HG03378 (cell line): ENCODE measurements around the gene XIRP1.

Source experiments
- ATAC-seq: cut with Tn5 transposase; IDR thresholded peaks from one replicate; pipeline ENCODE4 v1.9.1; 2021; ENCODE audit warnings: mild to moderate bottlenecking, moderate library complexity; ENCODE audit not compliant: unreplicated experiment

Gene XIRP1

DNA sequence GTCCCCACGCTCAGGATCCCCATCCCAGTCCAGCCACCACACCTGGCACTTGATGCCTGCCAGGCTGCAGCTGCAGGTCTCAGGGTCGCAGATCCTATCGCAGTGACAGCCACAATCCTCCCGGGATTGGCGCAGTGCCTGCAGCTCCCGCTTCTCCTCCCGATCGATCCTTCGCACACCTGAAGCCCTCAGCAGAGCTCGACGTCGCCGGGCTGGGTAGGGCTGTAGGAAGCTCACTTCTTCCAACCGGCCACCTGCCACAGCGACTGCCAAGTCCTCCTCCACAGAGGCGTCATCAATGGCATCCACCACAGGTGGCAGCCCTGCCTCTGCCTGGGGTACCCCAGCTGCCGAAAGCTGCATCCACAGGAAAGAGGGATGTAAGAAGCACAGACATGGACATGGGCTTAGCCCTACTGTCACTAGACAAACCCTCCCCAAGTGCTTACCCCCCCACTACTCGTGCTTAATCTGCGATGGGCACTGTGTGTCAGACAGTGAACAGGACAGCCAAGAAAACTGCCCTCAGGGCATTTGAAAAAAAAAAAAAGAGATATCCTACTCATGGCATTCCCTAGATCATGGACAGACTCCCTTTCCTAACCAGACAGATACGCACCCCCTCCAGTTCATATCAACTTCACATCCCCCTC, 48.2 kb downstream of the XIRP1 start:
- ATAC-seq, result no peak

DNA sequence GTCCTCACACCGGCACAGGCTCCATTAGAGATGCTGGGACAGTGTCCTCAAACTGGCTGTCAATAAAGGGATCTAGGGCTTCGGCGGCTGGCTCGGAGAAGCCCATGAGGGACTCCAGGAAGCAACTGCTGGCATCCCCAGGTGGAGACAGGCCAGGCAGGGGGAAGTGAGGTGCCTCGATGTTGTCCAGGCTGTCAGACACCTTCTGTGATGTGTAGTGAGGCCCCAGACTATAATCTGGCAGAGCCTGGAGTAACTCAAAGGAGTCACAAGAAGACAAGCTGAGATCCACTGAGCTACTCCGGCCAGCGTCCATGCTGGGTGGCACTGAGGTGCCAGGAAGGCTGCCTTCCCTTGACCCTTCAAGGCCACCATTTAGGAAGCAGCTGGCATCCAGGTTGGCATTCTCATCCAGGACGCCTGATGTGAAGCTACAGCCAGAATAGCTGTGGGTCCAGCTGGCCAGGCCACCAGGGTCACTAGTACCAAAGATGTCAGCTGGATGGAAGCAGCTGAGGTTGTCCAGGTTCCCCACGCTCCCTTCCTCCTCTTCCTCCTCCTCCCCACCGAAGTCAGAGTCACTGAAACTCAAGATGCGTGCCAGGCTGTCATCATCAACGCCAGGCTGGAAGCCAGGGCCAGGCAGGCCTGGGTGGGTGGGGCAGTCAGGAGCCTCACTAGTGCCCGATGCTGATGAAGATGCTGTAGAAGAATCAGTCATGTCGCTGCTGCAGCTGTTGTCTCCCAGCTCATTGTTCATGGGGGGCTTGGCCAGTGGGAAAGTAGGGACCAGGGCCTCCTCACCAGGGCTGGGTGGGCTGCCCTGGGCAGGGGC, 49.1 kb downstream of the XIRP1 start:
- no peak for ATAC-seq

DNA sequence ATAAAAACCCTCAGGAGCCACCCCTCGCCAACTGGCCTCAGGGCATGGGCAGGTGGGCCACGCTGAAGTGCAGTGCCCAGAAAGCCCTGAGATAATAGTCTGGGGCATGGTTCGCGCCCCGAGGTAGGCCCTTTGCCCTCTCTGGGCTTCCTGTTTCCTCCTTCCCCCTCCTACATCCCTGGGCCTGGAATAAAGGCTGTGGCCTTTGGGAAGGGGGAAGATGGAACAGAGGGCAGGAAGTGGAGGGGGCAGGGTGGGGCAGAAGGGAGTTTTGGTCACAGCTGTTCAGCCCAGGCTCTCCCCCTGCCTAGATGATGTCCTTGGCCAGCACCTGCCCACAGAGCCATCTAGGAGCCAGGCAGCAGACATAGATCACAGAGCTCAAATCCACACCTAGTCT, 50.3 kb downstream of the XIRP1 start:
- no peak for ATAC-seq

DNA sequence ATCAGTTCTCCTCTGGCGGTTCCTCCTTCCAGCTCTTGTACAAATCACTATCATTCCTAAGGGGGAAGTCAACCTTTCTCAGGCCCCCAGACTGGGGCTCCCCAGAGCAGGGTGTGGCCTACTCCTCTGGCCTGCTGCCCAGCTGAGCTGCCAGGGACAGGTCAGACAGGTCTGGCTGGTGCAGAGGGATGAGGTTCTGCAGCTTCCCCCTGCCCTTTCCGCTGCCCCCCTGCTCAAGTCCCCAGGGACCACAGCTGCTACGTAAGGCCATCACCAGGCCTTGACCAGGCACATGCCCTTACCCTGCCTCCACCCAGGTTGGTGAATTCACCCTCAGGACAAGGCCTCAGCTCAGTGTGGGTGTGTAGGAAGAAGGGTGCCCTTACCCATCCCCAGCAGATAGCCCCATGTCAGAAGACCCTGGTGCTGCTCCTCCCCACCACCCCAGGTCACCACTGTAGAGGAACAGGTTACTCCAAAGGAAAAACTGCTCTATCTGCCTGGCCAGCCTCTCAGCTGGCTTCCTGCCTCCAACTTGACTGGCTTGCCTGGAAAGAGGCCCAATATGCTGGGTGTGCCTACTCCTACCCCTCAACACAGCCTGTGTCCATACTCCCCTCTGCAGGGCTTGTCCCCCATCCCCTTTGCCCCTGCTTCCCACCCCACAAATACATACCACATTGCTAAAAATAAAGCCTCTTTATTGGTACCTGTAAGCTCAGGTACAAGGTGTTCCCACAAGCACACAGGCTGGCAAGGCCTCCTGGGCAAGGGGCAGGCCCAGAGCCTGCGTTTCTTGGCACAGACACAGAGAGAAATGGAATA, 51.0 kb downstream of the XIRP1 start:
- no peak for ATAC-seq

DNA sequence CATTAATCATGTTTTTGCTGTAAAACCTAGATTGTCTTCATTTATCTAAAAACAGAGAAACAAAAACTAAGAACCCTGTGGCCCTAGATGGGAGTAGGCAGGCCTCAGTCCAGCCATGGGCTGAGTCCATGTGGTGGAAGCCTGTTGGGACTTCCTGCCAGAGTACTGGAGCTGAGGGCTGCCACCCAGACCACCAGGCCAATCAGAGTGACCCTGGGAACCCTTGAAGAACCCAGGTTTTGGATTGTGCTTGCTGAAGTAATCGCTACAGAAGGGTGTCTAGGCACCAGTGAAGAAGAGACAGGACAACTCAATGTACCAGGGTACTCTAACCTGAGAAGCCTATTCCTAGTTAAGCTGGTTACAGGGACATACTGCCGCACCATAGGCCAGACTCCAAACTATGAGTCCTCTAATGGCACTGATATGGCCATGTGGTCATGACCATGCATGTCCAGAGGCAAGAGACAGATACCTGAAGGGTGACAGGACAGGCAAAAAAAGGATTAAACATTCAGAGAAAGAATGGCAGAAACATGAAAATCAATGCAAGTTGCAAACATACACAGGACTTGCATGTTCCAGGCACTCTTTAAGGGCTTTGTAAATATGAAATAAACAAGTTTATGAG, 51.9 kb downstream of the XIRP1 start:
- ATAC-seq, result no peak

DNA sequence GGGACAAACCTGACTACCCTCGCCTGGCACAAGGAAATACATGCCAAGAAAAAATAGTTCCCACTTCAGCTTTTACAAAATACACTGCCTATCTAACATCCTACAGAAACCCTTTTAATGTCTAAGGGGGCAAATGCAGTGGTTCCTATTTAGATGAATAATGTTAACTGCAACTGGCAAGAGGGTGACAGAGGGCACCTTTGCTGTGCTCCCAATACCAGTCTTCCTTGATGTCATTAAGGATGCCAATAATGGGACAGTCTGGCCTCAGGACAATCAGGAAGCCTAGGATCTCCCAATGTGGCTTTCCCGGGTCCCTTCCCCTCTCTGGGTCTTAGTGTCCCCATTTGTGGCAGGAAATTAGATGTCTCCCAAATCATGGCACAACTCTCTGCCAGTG, 53.0 kb downstream of the XIRP1 start:
- ATAC-seq, result no peak

DNA sequence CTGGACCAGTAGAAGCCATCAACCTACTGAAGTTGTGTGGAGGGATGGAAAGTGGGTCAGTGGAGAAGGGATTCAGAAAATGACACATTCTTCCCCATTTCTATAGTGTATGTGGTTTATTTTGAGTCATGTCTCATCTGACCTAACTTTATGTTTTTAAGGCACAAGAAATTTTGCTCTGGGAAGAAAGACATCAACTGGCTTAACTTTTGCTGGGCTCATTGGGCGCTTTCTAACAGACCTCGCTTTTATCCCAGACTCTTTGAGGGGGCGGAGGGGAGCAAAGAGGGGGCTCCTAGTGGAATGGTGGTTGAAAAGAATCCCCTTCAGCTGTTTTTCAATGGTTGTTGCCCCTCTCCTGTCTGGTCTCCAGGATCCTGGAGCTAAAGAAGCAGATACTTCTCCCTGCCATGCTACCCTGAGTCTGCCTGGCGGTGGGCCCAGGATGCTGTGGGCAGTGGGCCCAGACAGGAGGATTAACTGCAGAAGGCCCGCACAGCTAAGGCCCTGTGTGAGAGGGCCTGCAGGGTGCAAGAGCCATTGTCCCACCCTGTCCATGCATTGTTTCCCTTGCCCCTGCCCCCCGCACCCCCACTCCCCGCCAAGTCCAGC, 53.5 kb downstream of the XIRP1 start:
- no peak for ATAC-seq

DNA sequence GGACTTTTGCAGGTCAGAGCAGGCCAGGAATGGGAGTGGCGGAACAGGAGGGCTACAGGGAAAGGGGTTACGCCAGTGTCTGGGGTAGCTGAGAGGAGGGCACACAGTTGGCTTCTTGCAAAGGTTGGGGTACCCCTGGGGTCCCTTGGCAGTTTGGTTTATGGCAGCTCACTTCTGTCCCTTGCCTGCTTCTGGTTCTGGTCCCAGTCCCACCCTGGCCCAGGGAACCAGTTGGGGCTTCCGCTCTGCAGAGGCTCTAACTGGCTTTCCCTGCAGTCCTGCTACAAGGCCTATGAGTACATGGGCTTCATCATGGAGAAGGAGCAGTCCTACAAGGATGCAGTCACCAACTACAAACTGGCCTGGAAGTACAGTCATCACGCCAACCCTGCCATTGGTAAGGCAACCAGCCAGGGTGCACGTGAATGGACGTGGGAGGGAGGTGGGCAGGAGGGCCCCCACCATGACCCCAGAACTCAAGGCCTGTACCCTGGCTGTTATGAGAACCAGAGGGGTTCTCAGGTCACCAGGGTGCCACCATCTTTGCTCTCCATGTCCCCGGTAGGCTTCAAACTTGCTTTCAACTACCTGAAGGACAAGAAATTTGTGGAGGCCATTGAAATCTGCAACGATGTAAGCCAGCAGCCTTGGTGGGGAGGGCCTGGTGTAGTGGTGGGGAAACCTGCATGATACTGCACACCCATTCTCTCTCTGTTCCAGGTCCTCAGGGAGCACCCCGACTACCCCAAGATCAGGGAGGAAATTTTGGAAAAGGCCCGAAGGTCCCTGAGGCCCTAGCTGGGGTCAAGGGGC, 54.2 kb downstream of the XIRP1 start:
- ATAC-seq, result no peak

DNA sequence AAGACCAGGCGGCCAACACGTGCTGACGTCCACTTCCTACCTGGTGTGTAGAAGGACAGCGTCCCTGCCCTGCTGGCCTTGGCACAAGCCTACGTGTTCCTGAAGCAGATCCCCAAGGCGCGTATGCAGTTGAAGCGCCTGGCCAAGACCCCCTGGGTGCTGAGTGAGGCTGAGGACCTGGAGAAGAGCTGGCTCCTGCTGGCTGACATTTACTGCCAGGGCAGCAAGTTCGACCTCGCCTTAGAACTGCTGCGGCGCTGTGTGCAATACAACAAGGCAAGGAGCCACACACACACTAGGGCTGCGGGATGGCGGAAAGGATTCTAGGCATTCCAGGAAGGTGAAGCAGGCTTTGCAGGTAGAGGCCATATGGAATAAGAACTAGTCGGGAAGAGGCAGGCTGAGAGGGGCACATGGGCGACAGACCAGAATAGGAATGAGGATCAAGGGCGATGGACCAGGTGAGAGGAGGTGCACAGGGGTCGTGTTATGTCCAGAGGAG, 54.9 kb downstream of the XIRP1 start:
- ATAC-seq, result no peak

DNA sequence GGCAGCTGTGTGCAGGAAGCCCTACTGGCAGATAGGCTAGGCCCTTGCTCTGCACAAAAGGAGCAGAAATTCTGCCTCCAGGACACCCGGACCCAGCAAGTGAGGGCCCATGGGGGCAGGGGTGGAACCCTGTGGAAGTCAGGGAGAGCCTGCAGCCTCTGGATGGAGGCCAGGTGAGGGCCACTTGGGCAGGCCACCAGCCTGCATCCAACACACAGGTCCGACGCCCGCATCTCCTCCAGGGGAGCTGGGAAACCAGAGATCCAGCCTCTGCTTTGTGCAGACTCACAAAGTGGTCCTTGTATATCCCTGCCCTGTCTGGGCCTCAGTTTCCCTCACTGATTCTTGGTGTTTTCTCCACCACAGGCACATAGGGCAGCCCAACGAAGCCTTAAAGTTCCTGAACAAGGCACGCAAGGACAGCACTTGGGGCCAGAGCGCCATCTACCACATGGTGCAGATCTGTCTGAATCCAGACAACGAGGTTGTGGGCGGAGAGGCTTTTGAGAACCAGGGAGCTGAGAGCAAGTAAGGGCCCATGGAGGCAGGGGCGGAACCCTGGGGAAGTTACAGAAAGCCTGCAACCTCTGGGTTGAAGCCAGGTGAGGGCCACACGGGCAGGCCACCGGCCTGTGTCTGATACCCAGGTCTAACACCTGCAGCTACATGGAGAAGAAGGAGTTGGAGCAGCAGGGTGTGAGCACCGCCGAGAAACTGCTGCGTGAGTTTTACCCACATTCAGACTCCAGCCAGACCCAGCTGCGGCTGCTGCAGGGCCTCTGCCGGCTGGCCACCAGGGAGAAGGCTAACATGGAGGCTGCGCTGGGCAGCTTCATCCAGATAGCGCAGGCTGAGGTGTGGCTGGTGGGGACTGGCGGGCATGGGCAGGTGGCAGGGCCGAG, 55.6 kb downstream of the XIRP1 start:
- ATAC-seq, result no peak

DNA sequence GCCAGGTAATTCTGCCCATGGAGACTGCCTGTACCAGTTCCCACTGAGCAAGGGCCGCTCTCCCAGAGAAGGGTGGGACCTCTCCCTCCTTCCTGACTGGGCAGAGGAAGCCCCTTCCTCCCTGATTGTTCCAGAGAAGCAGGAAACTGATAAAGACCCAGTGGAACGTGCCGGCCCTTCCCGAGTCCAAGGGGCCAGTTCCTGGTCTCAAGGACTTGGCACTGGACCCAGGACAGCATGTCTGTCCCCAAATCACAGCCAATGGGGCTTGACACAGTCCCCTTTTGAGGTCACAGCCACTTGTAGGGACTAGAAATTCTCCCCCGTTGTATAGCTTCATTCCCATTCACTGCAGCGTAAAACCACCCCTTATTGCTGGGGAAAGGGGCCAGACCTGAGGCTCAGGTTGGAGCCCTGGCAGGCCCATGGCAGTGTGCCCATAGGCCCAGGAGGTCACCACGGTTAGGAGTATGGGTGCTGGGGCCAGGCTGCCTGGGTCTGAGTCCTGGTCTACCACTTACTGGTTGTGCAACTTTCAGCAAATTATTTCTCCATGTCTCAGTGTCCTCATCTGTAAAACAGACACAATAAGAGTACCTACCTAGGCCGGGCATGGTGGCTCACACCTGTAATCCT, 57.1 kb downstream of the XIRP1 start:
- no peak for ATAC-seq

DNA sequence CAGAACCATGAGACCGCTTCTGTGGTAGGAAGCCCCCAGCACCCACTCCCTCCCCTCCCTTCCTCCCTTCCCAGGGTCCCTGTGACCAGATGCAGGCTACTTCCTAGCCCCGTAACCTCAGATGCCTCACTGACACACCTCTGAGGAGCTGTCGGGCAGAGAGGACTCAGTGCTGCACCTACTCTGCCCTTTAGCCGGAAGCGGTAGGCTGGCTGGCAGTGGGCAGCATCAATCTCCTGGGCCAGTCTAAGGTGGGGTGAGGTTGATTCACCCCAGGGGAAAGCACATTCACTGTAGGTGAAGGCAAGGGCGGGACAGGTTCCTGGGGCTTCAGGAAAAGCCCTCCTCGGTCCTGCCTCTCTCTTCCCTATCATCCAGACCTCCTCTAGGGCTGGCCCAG, 58.1 kb downstream of the XIRP1 start:
- no peak for ATAC-seq

DNA sequence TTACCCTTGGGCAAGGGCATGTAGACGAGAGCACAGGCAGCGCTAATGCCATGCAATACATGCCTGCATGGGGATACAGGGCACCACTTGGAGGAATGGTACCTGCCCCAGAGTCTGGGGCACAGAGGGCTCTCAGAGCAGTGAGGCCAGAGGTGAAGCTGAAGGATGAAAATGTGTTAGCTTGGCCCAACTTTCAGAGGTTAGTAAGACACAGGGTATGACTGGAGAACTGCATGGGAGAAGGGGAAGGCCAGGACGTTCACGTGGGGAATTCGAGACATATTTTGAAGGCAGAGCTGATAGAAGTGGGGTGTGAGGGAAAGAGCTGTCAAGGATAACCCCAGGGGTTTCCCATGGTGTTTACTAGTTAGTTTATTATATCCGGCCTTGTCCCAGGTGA, 58.6 kb downstream of the XIRP1 start:
- no peak for ATAC-seq
